B cell (primary cell): ENCODE measurements around the gene MYB. TPM values are rescaled to one million over a fixed set of nuclear protein-coding genes. Genes with fewer than 3 reads are reported as not detected.
A peak's percentile ranks its signal among the peaks of the same experiment; 100 is the strongest.

Experiments
- ATAC-seq: fragments of 200-7000 bp; cut with Tn5 transposase; one replicate; pipeline ENCODE4 v1.10.0; 2021; ENCODE audit warnings: low read depth, mild to moderate bottlenecking, moderate number of reproducible peaks, moderate library complexity
- CTCF ChIA-PET: fragments of 350-600 bp; sonication (Branson Sonifier 250); formaldehyde crosslinking; loops from one replicate; lab custom pipeline; 2021; ENCODE audit warnings: antibody characterized with exemption, inconsistent platforms; lab: Charles Lee
- POLR2A ChIA-PET: fragments of 350-600 bp; sonication (Branson Sonifier 250); formaldehyde crosslinking; loops from one replicate; lab custom pipeline; 2021; ENCODE audit warnings: antibody characterized with exemption; lab: Charles Lee
- DNase-seq: peaks from one replicate; pipeline ENCODE4 v3.0.0; 2013
- H2AFZ ChIP-seq: 2 replicates; pipeline ENCODE4 v1.6.1; 2012; ENCODE audit warnings: mild to moderate bottlenecking, low read depth, low read length; ENCODE audit not compliant: insufficient read depth, poor library complexity, severe bottlenecking
- H3K27ac ChIP-seq, 2 donors: 1 replicate in 1 of 2; 2 replicates in 1 of 2; pipeline ENCODE4 v1.5.1; 2012 to 2013; ENCODE audit warnings: low read length in 2 of 2, mild to moderate bottlenecking in 2 of 2, moderate library complexity in 1 of 2
- H3K27me3 ChIP-seq, 4 experiments: fragments of 200-600 bp in 1 of 4; sonication (generic) in 1 of 4; replicated peaks in 1 of 4; 1 replicate in 2 of 4; 2 replicates in 2 of 4; pipeline versions ENCODE4 v1.6.1 to v1.7.0; 2013 to 2016; ENCODE audit warnings: low read length in 3 of 4, mild to moderate bottlenecking in 2 of 4, mixed read lengths in 1 of 4, moderate library complexity in 1 of 4; ENCODE audit not compliant: insufficient read depth in 4 of 4, control insufficient read depth in 3 of 4; ENCODE audit errors: control extremely low read depth in 1 of 4
- H3K36me3 ChIP-seq, 2 experiments: replicated peaks in 1 of 2; 1 replicate in 1 of 2; 2 replicates in 1 of 2; pipeline versions ENCODE4 v1.6.1 to v1.7.1; 2013; ENCODE audit warnings: low read length in 1 of 2; ENCODE audit not compliant: insufficient read depth in 2 of 2, control insufficient read depth in 1 of 2; ENCODE audit errors: control extremely low read depth in 1 of 2, extremely low read depth in 1 of 2
- H3K4me1 ChIP-seq, 2 donors: fragments of 200-600 bp in 1 of 2; sonication (generic) in 1 of 2; 1 replicate in 1 of 2; 2 replicates in 1 of 2; pipeline versions ENCODE4 v1.5.1 to v1.6.1; 2013 to 2017; ENCODE audit warnings: low read length in 2 of 2; ENCODE audit not compliant: control insufficient read depth in 2 of 2, insufficient read depth in 2 of 2
- H3K4me2 ChIP-seq: replicated peaks from 2 replicates; pipeline ENCODE3; 2012; ENCODE audit warnings: mild to moderate bottlenecking, low read depth, low read length; ENCODE audit not compliant: poor library complexity, severe bottlenecking
- H3K4me3 ChIP-seq, 5 experiments: fragments of 200-600 bp in 1 of 5; sonication (generic) in 1 of 5; 1 replicate in 3 of 5; 2 replicates in 2 of 5; pipeline versions ENCODE4 v1.5.1 to v1.7.0; 2011 to 2016; ENCODE audit warnings: low read length in 4 of 5, mild to moderate bottlenecking in 4 of 5, low read depth in 2 of 5, control low read depth in 1 of 5, moderate library complexity in 1 of 5; ENCODE audit not compliant: insufficient read depth in 1 of 5; ENCODE audit errors: control extremely low read depth in 1 of 5, extremely low read depth in 1 of 5
- H3K79me2 ChIP-seq: fragments of 200-600 bp; sonication (generic); one replicate; pipeline ENCODE4 v1.6.0; 2016; ENCODE audit warnings: low read length; ENCODE audit not compliant: control insufficient read depth, insufficient read depth
- H3K9ac ChIP-seq: fragments of 200-600 bp; sonication (generic); 2 replicates; pipeline ENCODE4 v1.6.1; 2017; ENCODE audit warnings: mild to moderate bottlenecking, low read length, moderate library complexity
- H3K9me3 ChIP-seq, 3 donors: one replicate each; pipeline versions ENCODE4 v1.6.1 to v1.7.1; 2013; ENCODE audit warnings: low read length in 2 of 3; ENCODE audit not compliant: control insufficient read depth in 2 of 3, insufficient read depth in 1 of 3; ENCODE audit errors: control extremely low read depth in 1 of 3
- H4K20me1 ChIP-seq: 2 replicates; pipeline ENCODE4 v1.6.0; 2012; ENCODE audit warnings: mild to moderate bottlenecking, low read length; ENCODE audit not compliant: insufficient read depth, control insufficient read depth, poor library complexity, severe bottlenecking
- H3K27ac Mint-ChIP-seq: one replicate; pipeline ENCODE4 v1.8.0; 2021; ENCODE audit warnings: mixed read lengths
- H3K27me3 Mint-ChIP-seq: one replicate; pipeline ENCODE4 v1.8.0; 2021; ENCODE audit warnings: mixed read lengths
- H3K4me1 Mint-ChIP-seq: one replicate; pipeline ENCODE4 v1.8.0; 2021; ENCODE audit warnings: mixed read lengths
- H3K4me3 Mint-ChIP-seq: one replicate; pipeline ENCODE4 v1.8.0; 2021; ENCODE audit warnings: mixed read lengths
- H3K9me3 Mint-ChIP-seq: one replicate; pipeline ENCODE4 v1.8.0; 2022; ENCODE audit warnings: mixed read lengths; ENCODE audit not compliant: insufficient read depth
- CTCF ChIP-seq: fragments of 200-600 bp; IDR thresholded peaks from one replicate; pipeline ENCODE4 v1.8.0; 2022; ENCODE audit warnings: antibody characterized with exemption, mild to moderate bottlenecking
- EZH2 ChIP-seq: IDR thresholded peaks from 2 replicates; pipeline ENCODE4 v1.6.1; 2012; ENCODE audit warnings: borderline replicate concordance, low read depth, mild to moderate bottlenecking, moderate library complexity, low read length; ENCODE audit not compliant: insufficient read depth, poor library complexity, severe bottlenecking
- WGBS: methylation state at CpG from one replicate; pipeline ENCODE4 v1.1.5; 2013; ENCODE audit warnings: missing lambda C conversion rate; ENCODE audit not compliant: insufficient coverage; 5-methylcytosine and 5-hydroxymethylcytosine counted together
- intact Hi-C: fragments of 100-400 bp; cut with micrococcal nuclease; formaldehyde crosslinking; loops from one replicate; pipeline ENCODE4 v1.10.0; 2022
- polyA plus RNA-seq: library from polyadenylated mRNA; depleted of rRNA; stranded (reverse); fragments of >200 nt; gene quantifications from 2 replicates; pipeline ENCODE4 v1.2.3, GENCODE V29; 2012
- total RNA-seq, 2 donors: library from RNA; stranded (reverse); fragments of 120-200 nt in 1 of 2; gene quantifications; 1 replicate in 1 of 2; 2 replicates in 1 of 2; pipeline versions ENCODE4 v1.2.3 to v1.2.4, GENCODE V29; 2013 to 2022

The MYB gene
- total and polyA plus RNA-seq, 2 donors (not counting 1 experiment from before 2014, with no cell fraction given), result 0.46 to 1.4 TPM

GRCh38 chr6:135224037-135224647 lies 43.0 kb downstream of the MYB start:
- POLR2A ChIA-PET, result no interaction called here

More at GRCh38 chr6:135224037-135224647, 43.0 kb downstream of the MYB start:
- H3K4me3 Mint-ChIP-seq, result peak overlapping the region; percentile 78
- WGBS, result no CpG with 5 or more reads among the region's 6 CpGs
- Histone ChIP-seq H3K9ac (peak overlapping the region; percentile 42), H3K9me3 (peaks cover 0 to 2% (median 0%) of the 10 kb centered on the region in 3 donors), H4K20me1 (no peaks in the 10 kb centered on the region), H2AFZ (peak overlapping the region; percentile 79), H3K4me1 (peaks cover 5 to 7% of the 10 kb centered on the region in 2 donors), H3K79me2 (no peaks in the 10 kb centered on the region), H3K27me3 (no peaks in the 10 kb centered on the region), H3K4me3 (peak overlapping the region in 4 of 5 experiments; percentile 34 to 42 (median 37)), H3K27ac (peak overlapping the region; percentile 26 to 57), H3K36me3 (peaks cover 0 to 1% of the 10 kb centered on the region in 2 experiments), H3K4me2 (peak overlapping the region; percentile 63)
- peaks cover 13% of the 10 kb centered on the region for H3K4me1 Mint-ChIP-seq
- CTCF ChIA-PET, result no interaction called here
- DNase-seq (peak; percentile 42), ATAC-seq (no peak)
- intact Hi-C loops, result no loop called here
- H3K27ac Mint-ChIP-seq, result peak overlapping the region; percentile 64
- no peak for TF ChIP-seq EZH2
- no peak for TF ChIP-seq CTCF
- H3K27me3 Mint-ChIP-seq, result no peaks in the 10 kb centered on the region
- no peaks in the 10 kb centered on the region for H3K9me3 Mint-ChIP-seq
